IMR-90 (cell line): Measurements from ENCODE around the gene GPATCH2. TPM values are rescaled to one million over a fixed set of nuclear protein-coding genes. Genes with fewer than 3 reads are reported as not detected.

Source experiments
- ATAC-seq: fragments of 200-7000 bp; cut with Tn5 transposase; 2 replicates; pipeline ENCODE4 v1.9.1; 2020; ENCODE audit warnings: low read depth, mild to moderate bottlenecking, moderate library complexity
- BruUV-seq: library from RNA; stranded (reverse); fragments of 400-500 nt; replicated peaks from 2 replicates; lab custom pipeline; 2021; lab: Mats Ljungman, UMichigan
- CTCF ChIA-PET: fragments of 300-600 bp; formaldehyde crosslinking; extraction: SDS; loops from one replicate; lab custom pipeline; 2021; ENCODE audit warnings: antibody characterized with exemption; lab: Yijun Ruan, JAX
- POLR2A ChIA-PET: fragments of 300-600 bp; sonication (Branson Sonifier 250); formaldehyde crosslinking; loops from one replicate; lab custom pipeline; 2022; ENCODE audit warnings: antibody characterized with exemption; ENCODE audit not compliant: unreplicated experiment; lab: Charles Lee
- DNase-seq: peaks from one replicate; pipeline ENCODE4 v3.0.0; 2013
- H2AFZ ChIP-seq: replicated peaks from 2 replicates; pipeline ENCODE3; 2013; ENCODE audit warnings: low read length, mild to moderate bottlenecking; ENCODE audit not compliant: poor library complexity
- H2AK5ac ChIP-seq: 2 replicates; pipeline ENCODE4 v1.6.1; 2013; ENCODE audit warnings: low read depth, low read length, inconsistent platforms
- H2AK9ac ChIP-seq: replicated peaks from 2 replicates; pipeline ENCODE3; 2013; ENCODE audit warnings: mild to moderate bottlenecking, low read depth, low read length, moderate library complexity; ENCODE audit not compliant: poor library complexity
- H2BK120ac ChIP-seq: 2 replicates; pipeline ENCODE4 v1.6.1; 2013; ENCODE audit warnings: low read depth, low read length, inconsistent platforms
- H2BK15ac ChIP-seq: 3 replicates; pipeline ENCODE4 v1.6.1; 2013; ENCODE audit warnings: low read depth, low read length, inconsistent platforms
- H2BK20ac ChIP-seq: 2 replicates; pipeline ENCODE4 v1.6.1; 2013; ENCODE audit warnings: low read depth, mild to moderate bottlenecking, inconsistent platforms, low read length, moderate library complexity
- H2BK5ac ChIP-seq: 2 replicates; pipeline ENCODE4 v1.6.1; 2013; ENCODE audit warnings: mild to moderate bottlenecking, low read depth, low read length, inconsistent platforms; ENCODE audit not compliant: poor library complexity, severe bottlenecking
- H3K14ac ChIP-seq: replicated peaks from 2 replicates; pipeline ENCODE4 v1.6.1; 2013; ENCODE audit warnings: low read depth, low read length, inconsistent platforms
- H3K18ac ChIP-seq: 2 replicates; pipeline ENCODE4 v1.6.1; 2013; ENCODE audit warnings: low read depth, low read length, control low read depth
- H3K23ac ChIP-seq: 2 replicates; pipeline ENCODE4 v1.6.1; 2013; ENCODE audit warnings: low read depth, low read length, inconsistent platforms
- H3K27ac ChIP-seq: 2 replicates; pipeline ENCODE4 v1.5.1; 2013; ENCODE audit warnings: mild to moderate bottlenecking, control low read depth, low read length; ENCODE audit not compliant: insufficient read depth
- H3K27me3 ChIP-seq: 2 replicates; pipeline ENCODE4 v1.6.1; 2013; ENCODE audit warnings: low read length; ENCODE audit not compliant: control insufficient read depth, insufficient read depth
- H3K36me3 ChIP-seq: 2 replicates; pipeline ENCODE4 v1.6.1; 2013; ENCODE audit warnings: low read length, mixed read lengths; ENCODE audit not compliant: control insufficient read depth, insufficient read depth
- H3K4ac ChIP-seq: 2 replicates; pipeline ENCODE4 v1.6.1; 2013; ENCODE audit warnings: low read depth, low read length, inconsistent platforms
- H3K4me1 ChIP-seq: 2 replicates; pipeline ENCODE4 v1.6.1; 2013; ENCODE audit warnings: low read length, mixed read lengths; ENCODE audit not compliant: control insufficient read depth, insufficient read depth
- H3K4me2 ChIP-seq: 2 replicates; pipeline ENCODE4 v1.6.1; 2013; ENCODE audit warnings: low read depth, mild to moderate bottlenecking, control low read depth, low read length, moderate library complexity
- H3K4me3 ChIP-seq: 2 replicates; pipeline ENCODE4 v1.5.1; 2013; ENCODE audit warnings: low read depth, mild to moderate bottlenecking, control low read depth, low read length, moderate library complexity; ENCODE audit not compliant: insufficient read depth
- H3K56ac ChIP-seq: 2 replicates; pipeline ENCODE4 v1.6.1; 2013; ENCODE audit warnings: low read length, inconsistent platforms; ENCODE audit not compliant: insufficient read depth; ENCODE audit errors: extremely low read depth
- H3K79me1 ChIP-seq, 2 experiments: 2 replicates each; pipeline ENCODE4 v1.6.1; 2013; ENCODE audit warnings: low read length in 2 of 2, inconsistent platforms in 1 of 2, low read depth in 1 of 2
- H3K9ac ChIP-seq: 2 replicates; pipeline ENCODE4 v1.6.1; 2013; ENCODE audit warnings: low read depth, low read length, control low read depth
- H3K9me1 ChIP-seq: 2 replicates; pipeline ENCODE4 v1.6.1; 2013; ENCODE audit warnings: low read length, inconsistent platforms; ENCODE audit not compliant: insufficient read depth
- H3K9me3 ChIP-seq: 2 replicates; pipeline ENCODE4 v1.6.1; 2013; ENCODE audit warnings: low read length; ENCODE audit not compliant: control insufficient read depth, insufficient read depth
- H4K20me1 ChIP-seq: 2 replicates; pipeline ENCODE4 v1.6.1; 2013; ENCODE audit warnings: low read length, inconsistent platforms; ENCODE audit not compliant: insufficient read depth
- H4K5ac ChIP-seq: 2 replicates; pipeline ENCODE4 v1.6.1; 2013; ENCODE audit warnings: mild to moderate bottlenecking, low read depth, low read length, control low read depth
- H4K8ac ChIP-seq, 2 experiments: 2 replicates each; pipeline ENCODE4 v1.6.1; 2013; ENCODE audit warnings: low read depth in 2 of 2, low read length in 2 of 2, control low read depth in 1 of 2, inconsistent platforms in 1 of 2
- H4K91ac ChIP-seq: 2 replicates; pipeline ENCODE4 v1.6.1; 2013; ENCODE audit warnings: low read depth, low read length, inconsistent platforms; ENCODE audit not compliant: insufficient read depth
- BHLHE40 ChIP-seq: fragments of 150-350 bp; IDR thresholded peaks from 2 replicates; pipeline ENCODE4 v1.6.1; 2016; ENCODE audit warnings: mild to moderate bottlenecking, low read depth, low read length
- CEBPB ChIP-seq: IDR thresholded peaks from 2 replicates; pipeline ENCODE4 v1.6.1; 2012; ENCODE audit warnings: low read depth, low read length, improper control_type of control experiment
- CHD1 ChIP-seq: IDR thresholded peaks from 2 replicates; pipeline ENCODE4 v1.6.1; 2012; ENCODE audit warnings: low read depth, low read length, improper control_type of control experiment
- MAFK ChIP-seq: IDR thresholded peaks from 2 replicates; pipeline ENCODE4 v1.6.1; 2012; ENCODE audit warnings: low read depth, low read length, improper control_type of control experiment
- MAZ ChIP-seq: IDR thresholded peaks from 2 replicates; pipeline ENCODE4 v1.6.1; 2012; ENCODE audit warnings: low read depth, mild to moderate bottlenecking, low read length, improper control_type of control experiment, moderate library complexity, borderline replicate concordance
- MXI1 ChIP-seq: IDR thresholded peaks from 2 replicates; pipeline ENCODE4 v1.6.1; 2012; ENCODE audit warnings: low read depth, mild to moderate bottlenecking, low read length, moderate library complexity, borderline replicate concordance
- NFE2L2 ChIP-seq: fragments of 150-350 bp; IDR thresholded peaks from 2 replicates; pipeline ENCODE4 v1.6.1; 2016; ENCODE audit warnings: low read depth, mild to moderate bottlenecking, low read length
- POLR2A ChIP-seq: IDR thresholded peaks from 2 replicates; pipeline ENCODE4 v1.6.1; 2012; ENCODE audit warnings: mild to moderate bottlenecking, low read depth, low read length
- RFX5 ChIP-seq: IDR thresholded peaks from 2 replicates; pipeline ENCODE4 v1.8.0; 2012; ENCODE audit warnings: low read depth, mild to moderate bottlenecking, low read length, moderate library complexity
- SMC3 ChIP-seq: fragments of 150-350 bp; IDR thresholded peaks from 2 replicates; pipeline ENCODE4 v1.6.1; 2016; ENCODE audit warnings: low read depth, mild to moderate bottlenecking, antibody characterized with exemption, low read length, moderate library complexity
- WGBS, 2 experiments: methylation state at CpG; one replicate each; pipeline versions ENCODE4 v1.1.5 to v1.1.7; 2013; ENCODE audit warnings: missing lambda C conversion rate in 2 of 2; ENCODE audit not compliant: insufficient read length in 1 of 2; ENCODE audit errors: extremely low coverage in 2 of 2; 5-methylcytosine and 5-hydroxymethylcytosine counted together
- dilution Hi-C: fragments of 300-500 bp; cut with HindIII; formaldehyde crosslinking; loops from one replicate; pipeline ENCODE4 v1.14.3; 2018; ENCODE audit warnings: low sequenced_read_pairs; ENCODE audit not compliant: unreplicated experiment
- in situ Hi-C: fragments of 300-500 bp; cut with MboI; formaldehyde crosslinking; loops from 3 replicates; pipeline ENCODE4 v1.14.3; 2019; ENCODE audit warnings: low sequenced_read_pairs, inconsistent platforms, mixed read lengths
- intact Hi-C: fragments of 100-400 bp; cut with micrococcal nuclease; formaldehyde crosslinking; loops from 2 replicates; pipeline ENCODE4 v1.10.0; 2022
- polyA plus RNA-seq, 3 experiments: library from polyadenylated mRNA; depleted of rRNA; stranded (reverse); fragments of >200 nt; gene quantifications; 2 replicates each; pipeline ENCODE4 v1.2.3, GENCODE V29; 2012; ENCODE audit warnings: low replicate concordance in 1 of 3
- total RNA-seq: library from RNA; depleted of rRNA; stranded (reverse); fragments of >200 nt; gene quantifications from 2 replicates; pipeline ENCODE4 v1.2.3, GENCODE V29; 2012
- TF ChIP-seq, protein P1 (sequence below): conservative IDR thresholded peaks from 2 replicates; pipeline ENCODE4 v1.5.1; 2012; ENCODE audit warnings: mild to moderate bottlenecking, low read depth, low read length, improper control_type of control experiment

Gene GPATCH2
- total and polyA plus RNA-seq, 2 of the 4 experiments (the other 2 are of a cell fraction) = 4.7 to 11.8 TPM

DNA sequence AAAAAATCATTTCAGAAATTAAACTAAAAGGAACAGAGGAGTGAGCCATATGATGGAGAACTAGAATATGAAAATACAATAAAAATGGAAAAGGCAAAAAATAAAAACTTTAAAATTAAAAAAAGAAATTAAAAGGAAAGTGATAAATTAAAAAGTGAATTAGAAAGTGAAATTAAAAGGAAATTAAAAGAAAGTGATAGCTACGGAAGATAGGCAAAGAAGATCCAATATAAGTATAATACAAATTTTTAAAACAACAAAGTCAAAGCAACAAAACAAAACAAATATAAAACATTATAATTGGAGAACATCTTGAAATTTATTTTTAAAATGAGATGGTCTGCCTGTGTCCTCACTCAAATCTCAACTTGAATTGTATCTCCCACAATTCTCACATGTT lies 165.8 kb downstream of the GPATCH2 start:
- no peak overlapping the region for H3K23ac ChIP-seq
- 0 out of 4 replicates have a peak, but pooled peaks cover 0 to 3% of the 10 kb centered on the region in 2 experiments for H3K79me1 ChIP-seq
- in situ Hi-C loops = no loop called here
- peaks cover 3% of the 10 kb centered on the region for H3K4me1 ChIP-seq
- H3K18ac ChIP-seq = no peak overlapping the region
- H2BK20ac ChIP-seq = no peak overlapping the region
- intact Hi-C loops = no loop called here
- H2BK120ac ChIP-seq = no peak overlapping the region
- no peaks in the 10 kb centered on the region for H3K27me3 ChIP-seq
- H4K8ac ChIP-seq = no peak overlapping the region
- TF ChIP-seq CEBPB = no peak
- TF ChIP-seq MAFK = no peak
- no peak for TF ChIP-seq RFX5
- TF ChIP-seq SMC3 = no peak
- no peak for TF ChIP-seq CHD1
- TF ChIP-seq NFE2L2 = no peak
- TF ChIP-seq POLR2A = no peak
- no peak for TF ChIP-seq MXI1
- no peak for TF ChIP-seq BHLHE40
- TF ChIP-seq MAZ = no peak
- TF ChIP-seq, protein P1, sequence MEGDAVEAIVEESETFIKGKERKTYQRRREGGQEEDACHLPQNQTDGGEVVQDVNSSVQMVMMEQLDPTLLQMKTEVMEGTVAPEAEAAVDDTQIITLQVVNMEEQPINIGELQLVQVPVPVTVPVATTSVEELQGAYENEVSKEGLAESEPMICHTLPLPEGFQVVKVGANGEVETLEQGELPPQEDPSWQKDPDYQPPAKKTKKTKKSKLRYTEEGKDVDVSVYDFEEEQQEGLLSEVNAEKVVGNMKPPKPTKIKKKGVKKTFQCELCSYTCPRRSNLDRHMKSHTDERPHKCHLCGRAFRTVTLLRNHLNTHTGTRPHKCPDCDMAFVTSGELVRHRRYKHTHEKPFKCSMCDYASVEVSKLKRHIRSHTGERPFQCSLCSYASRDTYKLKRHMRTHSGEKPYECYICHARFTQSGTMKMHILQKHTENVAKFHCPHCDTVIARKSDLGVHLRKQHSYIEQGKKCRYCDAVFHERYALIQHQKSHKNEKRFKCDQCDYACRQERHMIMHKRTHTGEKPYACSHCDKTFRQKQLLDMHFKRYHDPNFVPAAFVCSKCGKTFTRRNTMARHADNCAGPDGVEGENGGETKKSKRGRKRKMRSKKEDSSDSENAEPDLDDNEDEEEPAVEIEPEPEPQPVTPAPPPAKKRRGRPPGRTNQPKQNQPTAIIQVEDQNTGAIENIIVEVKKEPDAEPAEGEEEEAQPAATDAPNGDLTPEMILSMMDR = no peak
- POLR2A ChIA-PET = no interaction called here
- dilution Hi-C loops = no loop called here
- peaks cover 4% of the 10 kb centered on the region; the same call in 1 of the 2 replicates for H3K9me3 ChIP-seq
- 100% methylated on average over 1 of the region's 1 CpG; no CpG with 5 or more reads in 1 of the 2 experiments for WGBS, 2 experiments
- no TSS peak for BruUV-seq
- H2AK9ac ChIP-seq = no peak overlapping the region
- H3K56ac ChIP-seq = no peak overlapping the region
- H4K20me1 ChIP-seq = no peaks in the 10 kb centered on the region
- no peaks in the 10 kb centered on the region for H3K36me3 ChIP-seq
- H2AK5ac ChIP-seq = no peak overlapping the region
- H2BK15ac ChIP-seq = no peak overlapping the region
- H3K4ac ChIP-seq = no peak overlapping the region
- H3K9me1 ChIP-seq = peaks cover 3% of the 10 kb centered on the region; the same call in 1 of the 2 replicates
- H2AFZ ChIP-seq = no peak overlapping the region
- H3K4me3 ChIP-seq = no peak overlapping the region
- H3K4me2 ChIP-seq = no peak overlapping the region
- H4K91ac ChIP-seq = no peak overlapping the region
- H3K27ac ChIP-seq = no peak overlapping the region
- no peak for ATAC-seq
- no peak overlapping the region for H3K9ac ChIP-seq
- H3K14ac ChIP-seq = no peak overlapping the region
- no peak for DNase-seq
- no peak overlapping the region for H4K5ac ChIP-seq
- H2BK5ac ChIP-seq = no peak overlapping the region
- CTCF ChIA-PET = no interaction called here
